Astrocyte of the spinal cord (primary cell): Measurements from ENCODE around the gene ANGPT4.

Experiments
- DNase-seq: peaks from one replicate; pipeline ENCODE4 v3.0.0; 2011; ENCODE audit warnings: low read depth, low spot score
- H3K4me3 ChIP-seq: 2 replicates; pipeline ENCODE4 v1.5.1; 2011; ENCODE audit warnings: low read depth, mild to moderate bottlenecking, low read length, moderate library complexity
- CTCF ChIP-seq: IDR thresholded peaks from 2 replicates; pipeline ENCODE4 v1.5.1; 2012; ENCODE audit warnings: low read depth, mild to moderate bottlenecking, low read length, inconsistent platforms
- in situ Hi-C: cut with HindIII; loops from 2 replicates; pipeline ENCODE4 v1.10.0; 2017; ENCODE audit warnings: low sequenced_read_pairs

Gene ANGPT4

DNA sequence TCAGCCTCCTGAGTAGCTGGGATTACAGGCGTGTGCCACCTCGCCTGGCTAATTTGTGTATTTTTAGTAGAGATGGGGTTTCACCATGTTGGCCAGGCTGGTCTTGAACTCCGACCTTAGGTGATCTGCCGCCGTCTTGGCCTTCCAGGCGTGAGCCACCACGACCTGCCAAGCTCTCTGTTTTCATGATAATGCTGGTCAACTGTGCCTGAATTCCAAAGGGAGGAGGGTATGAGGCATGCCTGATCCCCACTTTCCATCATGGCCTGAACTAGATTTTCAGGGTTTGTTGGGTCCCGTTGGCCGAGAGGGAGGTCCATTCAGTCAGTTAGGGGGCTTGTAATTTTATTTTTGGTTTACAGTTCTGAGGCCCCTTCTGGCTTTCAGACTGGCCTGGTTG lies 28.0 kb upstream of the ANGPT4 start:
- no peak overlapping the region for H3K4me3 ChIP-seq
- in situ Hi-C loops, result no loop called here
- no peak for TF ChIP-seq CTCF
- no peak for DNase-seq

- DNase-seq, result no peak
- no peak overlapping the region for H3K4me3 ChIP-seq
- no peak for TF ChIP-seq CTCF
- in situ Hi-C loops, result no loop called here
Observed at GRCh38 chr20:942611-943010, 26.5 kb upstream of the ANGPT4 start.

DNA sequence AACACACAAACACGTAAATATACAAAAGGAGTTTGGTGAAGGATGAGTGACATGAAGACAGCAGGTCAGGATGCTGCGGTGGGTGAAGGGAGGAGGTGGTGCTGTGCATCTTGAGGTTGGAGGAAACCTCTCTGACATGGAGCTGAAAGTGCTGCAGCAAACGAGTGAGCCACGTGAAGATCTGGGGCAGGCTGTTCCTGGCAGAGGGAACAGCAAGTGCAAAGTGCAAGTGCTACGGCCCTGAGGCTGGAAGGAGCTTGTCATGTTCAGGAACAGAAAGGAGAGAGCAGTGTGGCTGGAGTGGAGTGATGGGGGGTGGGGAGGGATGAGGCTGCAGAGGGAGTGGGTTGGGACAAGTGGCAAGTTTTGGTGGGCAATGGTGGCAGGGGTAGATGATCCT lies 24.8 kb upstream of the ANGPT4 start:
- in situ Hi-C loops, result no loop called here
- no peak for DNase-seq
- no peak for TF ChIP-seq CTCF
- no peak overlapping the region for H3K4me3 ChIP-seq

DNA sequence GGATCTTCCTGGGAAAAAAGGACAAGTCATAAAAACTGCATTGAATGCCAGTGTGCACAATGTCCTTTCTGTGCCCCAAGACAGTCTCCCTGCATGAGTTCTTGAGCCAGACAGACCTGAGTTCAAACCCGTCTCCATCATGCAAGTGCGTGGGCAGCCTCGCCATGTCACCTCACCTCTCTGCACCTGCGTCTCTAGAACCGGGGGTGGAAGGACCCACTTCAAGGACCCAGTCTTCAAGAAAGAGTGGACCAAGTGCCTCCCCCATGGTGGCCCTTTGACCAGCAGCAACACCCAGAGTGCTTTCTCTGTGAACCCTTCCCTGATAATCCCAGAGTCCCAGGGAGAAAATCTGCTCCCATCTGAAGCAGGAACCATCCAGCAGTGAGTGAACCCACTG lies 23.5 kb upstream of the ANGPT4 start:
- no peak for TF ChIP-seq CTCF
- no peak for DNase-seq
- H3K4me3 ChIP-seq, result no peak overlapping the region
- in situ Hi-C loops, result no loop called here

- no peak overlapping the region for H3K4me3 ChIP-seq
- DNase-seq, result no peak
- TF ChIP-seq CTCF, result no peak
- in situ Hi-C loops, result no loop called here
Observed at GRCh38 chr20:934186-934840, 18.2 kb upstream of the ANGPT4 start.

GRCh38 chr20:933029-933428 lies 16.9 kb upstream of the ANGPT4 start:
- in situ Hi-C loops, result no loop called here

More at GRCh38 chr20:933029-933428, 16.9 kb upstream of the ANGPT4 start:
- no peak for TF ChIP-seq CTCF
- DNase-seq, result no peak
- no peak overlapping the region for H3K4me3 ChIP-seq
